ENCODE measurements around the gene MED26. TPM values are rescaled to one million over a fixed set of nuclear protein-coding genes. Genes with fewer than 3 reads are reported as not detected.

The MED26 gene
- total RNA-seq, 3 donors from 2014 or later: 10.8 to 12.0 (median 11.2) TPM

DNA sequence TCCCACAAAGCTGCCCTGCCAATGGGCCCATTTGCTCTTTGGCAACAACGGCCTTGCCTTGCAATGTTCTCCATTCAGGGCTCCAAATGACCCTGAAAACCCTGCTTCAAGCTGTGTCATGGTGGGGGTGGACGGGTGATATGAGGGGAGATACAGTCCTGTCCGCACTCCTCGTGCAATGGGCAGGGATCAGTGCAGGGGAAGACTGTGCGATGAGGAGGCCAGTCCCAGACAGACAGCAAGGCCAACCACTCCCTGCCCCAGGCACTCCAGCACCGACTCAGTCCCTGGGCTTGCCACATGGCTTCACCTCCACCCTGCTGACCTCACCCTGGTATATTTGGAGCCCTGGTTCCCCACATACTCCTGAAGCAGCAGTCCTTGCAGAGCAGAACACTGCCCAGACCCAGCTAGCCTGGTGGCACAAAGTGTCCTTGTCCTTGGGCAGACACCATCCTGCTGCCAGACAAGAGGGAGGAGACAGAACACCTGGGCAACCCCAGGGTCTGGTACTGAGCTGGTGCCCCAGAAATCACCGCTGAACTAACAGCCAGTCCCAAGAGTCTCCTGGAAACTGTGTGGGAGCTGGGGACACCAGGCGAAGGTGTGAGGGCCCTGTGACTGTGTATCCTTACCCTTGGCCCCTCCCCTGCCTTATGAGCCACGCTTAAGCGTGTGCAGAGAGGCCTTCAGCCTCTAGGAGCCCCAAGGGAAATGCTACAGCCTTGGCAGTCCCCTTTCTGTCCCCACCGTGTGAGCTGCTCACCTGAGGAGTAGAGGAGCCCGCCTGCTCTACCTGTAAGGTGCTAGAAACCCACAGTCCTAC lies 46.6 kb downstream of the MED26 start:
- Histone ChIP-seq H3K4me3 (no peak overlapping the region), H3K9me3 (no peaks in the 10 kb centered on the region), H3K4me1 (ENCODE audit: low read depth) (peaks cover 41% of the 10 kb centered on the region), H3K36me3 (ENCODE audit: low read depth) (no peaks in the 10 kb centered on the region)
- no peak for ATAC-seq
- intact Hi-C loops (cut with DNase I, micrococcal nuclease): no loop called here
- DNase-seq: no peak
- TF ChIP-seq, protein P1, sequence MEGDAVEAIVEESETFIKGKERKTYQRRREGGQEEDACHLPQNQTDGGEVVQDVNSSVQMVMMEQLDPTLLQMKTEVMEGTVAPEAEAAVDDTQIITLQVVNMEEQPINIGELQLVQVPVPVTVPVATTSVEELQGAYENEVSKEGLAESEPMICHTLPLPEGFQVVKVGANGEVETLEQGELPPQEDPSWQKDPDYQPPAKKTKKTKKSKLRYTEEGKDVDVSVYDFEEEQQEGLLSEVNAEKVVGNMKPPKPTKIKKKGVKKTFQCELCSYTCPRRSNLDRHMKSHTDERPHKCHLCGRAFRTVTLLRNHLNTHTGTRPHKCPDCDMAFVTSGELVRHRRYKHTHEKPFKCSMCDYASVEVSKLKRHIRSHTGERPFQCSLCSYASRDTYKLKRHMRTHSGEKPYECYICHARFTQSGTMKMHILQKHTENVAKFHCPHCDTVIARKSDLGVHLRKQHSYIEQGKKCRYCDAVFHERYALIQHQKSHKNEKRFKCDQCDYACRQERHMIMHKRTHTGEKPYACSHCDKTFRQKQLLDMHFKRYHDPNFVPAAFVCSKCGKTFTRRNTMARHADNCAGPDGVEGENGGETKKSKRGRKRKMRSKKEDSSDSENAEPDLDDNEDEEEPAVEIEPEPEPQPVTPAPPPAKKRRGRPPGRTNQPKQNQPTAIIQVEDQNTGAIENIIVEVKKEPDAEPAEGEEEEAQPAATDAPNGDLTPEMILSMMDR (IDR thresholded peaks at IDR 0.05): no peak

DNA sequence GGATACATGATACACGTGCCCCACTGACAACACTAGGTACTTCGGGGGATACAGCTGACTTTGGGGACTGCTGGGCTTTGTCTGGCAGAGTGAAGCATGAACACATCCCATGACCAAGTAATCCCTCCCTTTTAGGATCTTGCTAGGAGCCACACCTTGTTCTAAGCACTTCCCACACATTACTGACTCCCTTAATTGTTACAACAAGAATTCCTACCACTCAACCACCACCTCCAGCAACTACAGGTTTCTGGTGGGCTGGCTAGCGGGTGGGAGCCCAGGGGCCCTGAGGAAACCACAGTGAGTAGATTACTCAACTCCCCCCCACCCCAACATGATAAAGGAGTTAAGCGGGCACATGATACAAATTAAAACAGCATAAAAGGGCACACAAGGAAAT lies 48.6 kb downstream of the MED26 start:
- peaks cover 4% of the 10 kb centered on the region for H3K36me3 ChIP-seq (ENCODE audit: low read depth)
- no peak overlapping the region for H3K4me3 ChIP-seq
- ATAC-seq: no peak
- intact Hi-C loops (cut with DNase I, micrococcal nuclease): no loop called here
- TF ChIP-seq, protein P1 (IDR thresholded peaks at IDR 0.05): no peak
- no peak for DNase-seq
- peaks cover 30% of the 10 kb centered on the region for H3K4me1 ChIP-seq (ENCODE audit: low read depth)
- no peaks in the 10 kb centered on the region for H3K9me3 ChIP-seq

DNA sequence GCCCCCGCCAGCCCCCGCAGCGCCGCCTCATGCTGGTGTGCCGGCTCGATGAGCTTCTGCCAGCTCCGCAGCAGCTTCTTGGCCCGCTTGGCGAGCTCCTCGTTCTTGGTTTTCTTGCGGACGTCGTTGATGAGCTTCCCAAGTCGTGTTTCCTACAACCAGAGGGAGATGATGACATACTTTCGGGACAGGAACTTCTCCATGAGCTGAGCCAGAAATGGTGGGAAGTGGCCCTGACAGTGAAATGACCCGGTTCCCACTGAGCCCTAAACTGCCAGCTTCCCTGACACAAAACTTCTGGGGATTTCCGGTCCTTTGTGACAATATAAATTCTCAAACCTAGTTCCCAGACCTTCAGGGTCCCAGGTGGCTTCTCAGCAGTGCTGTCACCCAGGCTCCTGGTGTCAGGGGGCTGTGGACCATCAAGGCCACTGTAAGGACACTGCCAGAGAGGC lies 50.4 kb downstream of the MED26 start:
- DNase-seq (no peak), ATAC-seq (no peak)
- H3K4me1 ChIP-seq (ENCODE audit: low read depth): peaks cover 27% of the 10 kb centered on the region
- intact Hi-C loops (cut with DNase I, micrococcal nuclease): no loop called here
- no peak overlapping the region for H3K4me3 ChIP-seq
- peaks cover 4% of the 10 kb centered on the region for H3K36me3 ChIP-seq (ENCODE audit: low read depth)
- TF ChIP-seq, protein P1 (IDR thresholded peaks at IDR 0.05): no peak
- H3K9me3 ChIP-seq: no peaks in the 10 kb centered on the region

DNA sequence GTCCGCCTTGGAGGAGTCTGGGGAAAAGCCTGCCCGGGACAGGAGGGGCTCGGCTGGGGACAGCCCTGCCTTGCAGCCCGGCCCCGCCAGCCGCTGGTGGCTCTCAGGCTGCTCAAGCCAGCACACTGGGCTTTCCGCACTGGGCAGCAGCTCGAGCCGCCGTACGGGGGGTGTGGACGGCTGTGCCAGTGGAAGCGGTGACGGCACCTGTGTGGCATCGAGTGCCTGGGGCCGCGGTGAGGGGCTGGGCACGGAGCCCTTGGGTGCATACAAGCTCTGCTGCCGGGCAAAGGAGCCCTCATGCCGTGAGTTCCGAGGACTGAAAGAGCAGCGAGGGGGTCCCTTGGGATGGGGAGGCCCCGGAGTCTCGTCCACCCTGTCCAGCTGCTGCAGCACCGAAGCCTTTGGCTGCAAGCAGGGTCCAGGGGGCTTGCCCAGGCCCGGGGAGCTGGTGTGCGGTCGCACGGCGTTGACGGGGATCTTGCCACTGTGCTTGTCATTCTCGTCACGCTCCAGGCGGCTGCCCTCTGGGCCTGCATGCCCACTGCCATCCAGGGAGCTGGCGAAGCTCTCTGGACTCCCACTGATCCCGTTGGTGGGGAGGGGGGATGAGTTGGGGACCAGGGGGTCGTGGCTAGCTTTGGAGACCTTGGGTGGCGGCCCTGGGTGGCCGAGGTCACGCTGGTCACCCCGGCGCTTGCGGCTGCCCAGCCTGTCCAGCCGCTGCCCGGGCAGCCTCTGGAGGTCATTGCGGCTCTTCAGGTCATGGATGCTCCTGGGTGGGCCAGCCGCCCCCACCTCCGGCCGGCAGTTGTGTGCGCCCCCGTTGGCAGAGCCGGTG lies 51.1 kb downstream of the MED26 start:
- DNase-seq (no peak), ATAC-seq (no peak)
- intact Hi-C loops (cut with DNase I, micrococcal nuclease): no loop called here
- Histone ChIP-seq H3K36me3 (ENCODE audit: low read depth) (peaks cover 4% of the 10 kb centered on the region), H3K9me3 (no peaks in the 10 kb centered on the region), H3K4me3 (no peak overlapping the region), H3K4me1 (ENCODE audit: low read depth) (peaks cover 23% of the 10 kb centered on the region)
- TF ChIP-seq, protein P1 (IDR thresholded peaks at IDR 0.05): no peak

DNA sequence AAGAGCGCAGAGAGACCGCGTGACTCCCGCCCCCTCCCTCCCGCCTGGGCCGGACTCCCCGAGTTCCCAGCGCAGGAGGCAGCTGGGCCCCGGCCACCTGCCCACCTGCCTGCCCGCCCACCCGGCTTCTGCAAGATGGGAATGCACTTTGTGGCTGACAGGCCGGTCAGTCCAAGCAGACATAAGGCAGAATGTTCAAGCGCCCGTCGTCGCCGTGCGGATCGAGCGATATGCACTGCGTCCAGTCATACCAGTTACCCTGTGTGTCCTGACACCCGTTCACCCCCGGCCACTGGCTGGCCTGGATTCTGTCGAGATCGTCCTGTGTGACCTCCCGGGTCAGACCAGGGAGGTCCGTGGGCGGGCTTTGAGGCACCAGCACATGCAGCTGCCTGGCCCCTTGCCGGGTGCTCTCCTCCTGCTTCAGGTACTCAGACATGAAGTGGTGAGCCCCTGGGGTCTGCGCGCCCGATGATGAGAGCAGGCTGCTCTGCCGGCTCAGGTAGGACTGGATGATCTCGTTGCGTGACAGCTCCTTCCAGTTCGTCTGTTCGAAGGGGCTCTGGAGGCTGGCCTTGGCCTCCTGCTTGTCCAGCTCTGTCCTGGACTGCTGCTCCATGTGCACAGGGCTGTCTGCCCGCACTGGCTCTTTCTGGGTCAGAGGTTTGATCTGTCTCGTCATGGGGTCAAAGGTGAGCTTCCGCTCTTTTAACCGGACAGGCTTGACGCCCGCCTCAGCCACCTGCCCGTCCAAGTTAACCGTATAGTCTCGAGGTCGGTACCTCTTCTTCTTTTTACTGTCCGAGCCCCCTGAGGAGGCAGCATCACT lies 51.9 kb downstream of the MED26 start:
- ATAC-seq (no peak), DNase-seq (no peak)
- Histone ChIP-seq H3K4me3 (no peak overlapping the region), H3K9me3 (no peaks in the 10 kb centered on the region), H3K36me3 (ENCODE audit: low read depth) (peaks cover 4% of the 10 kb centered on the region), H3K4me1 (ENCODE audit: low read depth) (peaks cover 27% of the 10 kb centered on the region)
- intact Hi-C loops (cut with DNase I, micrococcal nuclease): no loop called here
- TF ChIP-seq, protein P1 (IDR thresholded peaks at IDR 0.05): no peak
